Gastroesophageal sphincter (tissue), 4 donors: Measurements from ENCODE around the gene CEP162. TPM values are rescaled to one million over a fixed set of nuclear protein-coding genes. Genes with fewer than 3 reads are reported as not detected.
"Not testable (repeated sequence)": the region's sequence is repeated elsewhere in the genome, so short reads cannot be mapped to it uniquely, and the experiment has no call there.

ENCODE experiments used
- ATAC-seq: fragments of 150-250 bp; one replicate; pipeline ENCODE4 v1.9.1; 2016; ENCODE audit warnings: mild to moderate bottlenecking, moderate library complexity
- H3K27ac ChIP-seq, 4 donors: fragments of 200-600 bp; sonication (generic) in 3 of 4; 1 replicate in 3 of 4; 2 replicates in 1 of 4; pipeline ENCODE4 v1.5.1; 2016 to 2019
- H3K27me3 ChIP-seq: fragments of 200-600 bp; sonication (generic); one replicate; pipeline ENCODE4 v1.5.1; 2019
- H3K36me3 ChIP-seq, 2 donors: fragments of 200-600 bp; sonication (generic); one replicate each; pipeline ENCODE4 v1.5.1; 2019; ENCODE audit warnings: control low read depth in 1 of 2
- H3K4me1 ChIP-seq, 3 donors: fragments of 200-600 bp; sonication (generic); 1 replicate in 2 of 3; 2 replicates in 1 of 3; pipeline ENCODE4 v1.5.1; 2016 to 2019; ENCODE audit warnings: control low read depth in 2 of 3
- H3K4me3 ChIP-seq, 2 donors: fragments of 200-600 bp; sonication (generic); one replicate each; pipeline ENCODE4 v1.5.1; 2019; ENCODE audit warnings: mild to moderate bottlenecking in 1 of 2, moderate library complexity in 1 of 2
- H3K9me3 ChIP-seq, 3 donors: fragments of 200-600 bp; sonication (generic); one replicate each; pipeline ENCODE4 v1.5.1; 2017 to 2019; ENCODE audit warnings: control low read depth in 2 of 3
- EP300 ChIP-seq: sonication (generic); formaldehyde crosslinking; IDR thresholded peaks from one replicate; pipeline ENCODE4 v1.6.1; 2017; ENCODE audit warnings: antibody characterized with exemption, mild to moderate bottlenecking
- POLR2A ChIP-seq, 2 donors: fragments of 450-650 bp; IDR thresholded peaks; one replicate each; pipeline ENCODE4 v1.6.1; 2017; ENCODE audit warnings: antibody characterized with exemption in 2 of 2, mild to moderate bottlenecking in 2 of 2, moderate library complexity in 1 of 2
- POLR2AphosphoS5 ChIP-seq: sonication (generic); formaldehyde crosslinking; IDR thresholded peaks from one replicate; pipeline ENCODE4 v1.6.1; 2017; ENCODE audit warnings: antibody characterized with exemption
- WGBS, 2 donors: methylation state at CpG; one replicate each; pipeline ENCODE4 v1.1.5; 2018; ENCODE audit warnings: low coverage in 1 of 2; 5-methylcytosine and 5-hydroxymethylcytosine counted together
- total RNA-seq, 4 donors: library from RNA; depleted of rRNA; stranded (reverse); fragments of >200 nt; gene quantifications; one replicate each; pipeline ENCODE4 v1.1.0, GENCODE V29; 2016
- TF ChIP-seq, protein P1 (sequence below), 4 experiments: fragments of 200-600 bp in 2 of 4; fragments of 450-650 bp in 2 of 4; sonication (generic) in 1 of 4; IDR thresholded peaks; one replicate each; pipeline ENCODE4 v1.5.1; 2017 to 2019; ENCODE audit warnings: antibody characterized with exemption in 4 of 4, mild to moderate bottlenecking in 2 of 4, moderate library complexity in 2 of 4

CEP162 gene
- total RNA-seq, 4 donors from 2014 or later = 5.2 to 19.0 (median 9.5) TPM

DNA sequence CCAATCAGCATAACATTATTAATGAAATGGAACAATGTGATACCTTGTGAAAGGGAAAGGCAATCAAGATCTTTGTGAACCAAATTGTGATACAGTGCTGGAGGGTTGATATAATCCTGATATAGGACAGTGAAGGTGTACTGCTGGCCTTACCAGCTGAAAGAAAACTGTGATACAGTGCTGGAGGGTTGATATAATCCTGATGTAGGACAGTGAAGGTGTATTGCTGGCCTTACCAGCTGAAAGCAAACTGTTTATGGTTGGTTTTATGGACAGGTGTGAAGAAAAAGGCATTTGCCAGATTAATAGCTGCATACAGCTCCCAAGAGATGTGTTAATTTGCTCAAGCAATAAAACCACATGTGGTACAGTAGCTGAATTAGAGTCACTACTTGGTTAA is 119.9 kb downstream of the CEP162 start:
- TF ChIP-seq EP300 (no peak), POLR2AphosphoS5 (no peak), POLR2A (IDR thresholded peaks at IDR 0.05) (no peak)
- TF ChIP-seq, protein P1, sequence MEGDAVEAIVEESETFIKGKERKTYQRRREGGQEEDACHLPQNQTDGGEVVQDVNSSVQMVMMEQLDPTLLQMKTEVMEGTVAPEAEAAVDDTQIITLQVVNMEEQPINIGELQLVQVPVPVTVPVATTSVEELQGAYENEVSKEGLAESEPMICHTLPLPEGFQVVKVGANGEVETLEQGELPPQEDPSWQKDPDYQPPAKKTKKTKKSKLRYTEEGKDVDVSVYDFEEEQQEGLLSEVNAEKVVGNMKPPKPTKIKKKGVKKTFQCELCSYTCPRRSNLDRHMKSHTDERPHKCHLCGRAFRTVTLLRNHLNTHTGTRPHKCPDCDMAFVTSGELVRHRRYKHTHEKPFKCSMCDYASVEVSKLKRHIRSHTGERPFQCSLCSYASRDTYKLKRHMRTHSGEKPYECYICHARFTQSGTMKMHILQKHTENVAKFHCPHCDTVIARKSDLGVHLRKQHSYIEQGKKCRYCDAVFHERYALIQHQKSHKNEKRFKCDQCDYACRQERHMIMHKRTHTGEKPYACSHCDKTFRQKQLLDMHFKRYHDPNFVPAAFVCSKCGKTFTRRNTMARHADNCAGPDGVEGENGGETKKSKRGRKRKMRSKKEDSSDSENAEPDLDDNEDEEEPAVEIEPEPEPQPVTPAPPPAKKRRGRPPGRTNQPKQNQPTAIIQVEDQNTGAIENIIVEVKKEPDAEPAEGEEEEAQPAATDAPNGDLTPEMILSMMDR (IDR thresholded peaks at IDR 0.05) = no peak
- no peak for ATAC-seq
- Histone ChIP-seq H3K9me3 (no peaks in the 10 kb centered on the region), H3K27me3 (no peaks in the 10 kb centered on the region), H3K4me1 (no peaks in the 10 kb centered on the region), H3K36me3 (no peaks in the 10 kb centered on the region), H3K4me3 (no peak overlapping the region), H3K27ac (no peak overlapping the region)

DNA sequence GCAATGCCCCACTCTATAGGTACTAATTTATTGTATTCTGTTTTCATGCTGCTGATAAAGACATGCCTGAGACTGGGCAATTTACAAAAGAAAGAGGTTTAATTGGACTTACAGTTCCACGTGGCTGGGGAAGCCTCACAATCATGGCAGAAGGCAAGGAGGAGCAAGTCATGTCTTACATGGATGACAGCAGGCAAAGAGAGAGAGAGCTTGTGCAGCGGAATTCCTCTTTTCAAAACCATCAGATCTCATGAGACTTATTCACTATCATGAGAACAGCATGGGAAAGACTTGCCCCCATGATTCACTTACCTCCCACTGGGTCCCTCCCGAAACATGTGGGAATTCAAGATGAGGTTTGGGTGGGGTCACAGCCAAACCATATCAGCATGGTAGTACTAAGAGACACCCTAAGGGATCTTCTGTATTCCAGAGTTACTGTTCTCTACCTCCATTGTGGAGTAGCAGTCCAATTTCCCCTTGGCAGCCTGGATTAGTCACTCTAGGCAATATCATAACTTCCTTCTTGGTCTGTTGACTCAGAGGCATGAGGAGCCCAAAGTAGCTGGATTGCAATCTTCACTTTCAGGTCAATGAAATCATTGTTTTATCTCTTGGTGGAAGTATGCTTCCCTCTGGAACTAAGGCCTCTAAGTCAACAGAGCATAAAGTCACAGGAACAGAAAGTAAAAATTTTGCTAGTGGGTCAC is 122.1 kb downstream of the CEP162 start:
- not testable (repeated sequence) for H3K4me3 ChIP-seq, H3K27me3 ChIP-seq, H3K27ac ChIP-seq, H3K9me3 ChIP-seq, ATAC-seq, H3K4me1 ChIP-seq, H3K36me3 ChIP-seq
- 80 to 87% methylated on average over 2 to 3 of the region's 3 CpGs for WGBS, 2 donors

DNA sequence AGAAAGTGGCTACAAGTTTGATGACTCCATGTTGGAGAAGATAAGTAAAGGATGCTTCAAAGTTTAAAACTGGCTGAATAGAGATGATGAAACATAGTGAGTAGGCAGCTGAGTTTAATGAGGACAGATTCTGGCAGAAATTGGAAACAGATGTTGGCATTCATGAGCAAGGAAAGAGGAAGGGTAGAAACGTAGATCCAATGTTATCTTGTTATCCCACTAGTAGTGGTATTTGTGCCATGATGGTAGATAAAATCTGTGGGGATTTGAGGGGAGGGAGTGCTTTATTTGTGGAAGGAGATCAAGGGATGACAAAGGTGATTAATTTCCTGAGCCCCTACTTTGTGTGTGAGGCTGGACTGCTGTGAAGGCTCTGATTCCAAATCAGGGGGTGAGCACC is 124.4 kb downstream of the CEP162 start:
- TF ChIP-seq, protein P1 (IDR thresholded peaks at IDR 0.05) = no peak
- TF ChIP-seq EP300 = no peak
- no peak for ATAC-seq
- Histone ChIP-seq H3K4me3 (no peak overlapping the region), H3K36me3 (no peaks in the 10 kb centered on the region), H3K4me1 (no peaks in the 10 kb centered on the region), H3K27me3 (no peaks in the 10 kb centered on the region), H3K27ac (no peak overlapping the region), H3K9me3 (no peaks in the 10 kb centered on the region)
- 0% methylated on average over 1 of the region's 1 CpG; no CpG with 5 or more reads in 1 of the 2 donors for WGBS, 2 donors

DNA sequence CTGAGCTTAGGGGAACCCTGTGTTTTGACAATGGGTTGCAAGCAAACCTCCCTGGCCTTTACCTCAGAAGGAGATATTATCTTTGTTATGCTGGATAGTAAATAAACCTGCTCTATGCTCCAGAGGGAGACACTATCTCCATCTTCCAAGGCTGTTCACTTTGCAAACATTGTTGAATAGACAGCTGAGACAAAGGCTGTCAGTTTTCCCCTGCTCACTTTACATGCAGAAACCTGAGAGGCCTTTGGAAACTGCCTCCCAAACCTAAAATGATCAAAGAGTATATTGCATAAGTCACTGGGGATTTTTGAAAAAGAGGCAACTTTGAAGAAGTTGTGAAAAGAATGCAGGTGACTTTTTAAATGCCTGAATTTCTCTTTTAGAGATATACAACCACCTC is 132.3 kb downstream of the CEP162 start:
- Histone ChIP-seq H3K4me3 (no peak overlapping the region), H3K36me3 (no peaks in the 10 kb centered on the region), H3K4me1 (no peaks in the 10 kb centered on the region), H3K9me3 (no peaks in the 10 kb centered on the region), H3K27me3 (no peaks in the 10 kb centered on the region), H3K27ac (no peak overlapping the region)
- ATAC-seq = no peak
- no peak for TF ChIP-seq POLR2A (IDR thresholded peaks at IDR 0.05)
- no peak for TF ChIP-seq POLR2AphosphoS5
- TF ChIP-seq EP300 = no peak
- TF ChIP-seq, protein P1 (IDR thresholded peaks at IDR 0.05) = no peak

DNA sequence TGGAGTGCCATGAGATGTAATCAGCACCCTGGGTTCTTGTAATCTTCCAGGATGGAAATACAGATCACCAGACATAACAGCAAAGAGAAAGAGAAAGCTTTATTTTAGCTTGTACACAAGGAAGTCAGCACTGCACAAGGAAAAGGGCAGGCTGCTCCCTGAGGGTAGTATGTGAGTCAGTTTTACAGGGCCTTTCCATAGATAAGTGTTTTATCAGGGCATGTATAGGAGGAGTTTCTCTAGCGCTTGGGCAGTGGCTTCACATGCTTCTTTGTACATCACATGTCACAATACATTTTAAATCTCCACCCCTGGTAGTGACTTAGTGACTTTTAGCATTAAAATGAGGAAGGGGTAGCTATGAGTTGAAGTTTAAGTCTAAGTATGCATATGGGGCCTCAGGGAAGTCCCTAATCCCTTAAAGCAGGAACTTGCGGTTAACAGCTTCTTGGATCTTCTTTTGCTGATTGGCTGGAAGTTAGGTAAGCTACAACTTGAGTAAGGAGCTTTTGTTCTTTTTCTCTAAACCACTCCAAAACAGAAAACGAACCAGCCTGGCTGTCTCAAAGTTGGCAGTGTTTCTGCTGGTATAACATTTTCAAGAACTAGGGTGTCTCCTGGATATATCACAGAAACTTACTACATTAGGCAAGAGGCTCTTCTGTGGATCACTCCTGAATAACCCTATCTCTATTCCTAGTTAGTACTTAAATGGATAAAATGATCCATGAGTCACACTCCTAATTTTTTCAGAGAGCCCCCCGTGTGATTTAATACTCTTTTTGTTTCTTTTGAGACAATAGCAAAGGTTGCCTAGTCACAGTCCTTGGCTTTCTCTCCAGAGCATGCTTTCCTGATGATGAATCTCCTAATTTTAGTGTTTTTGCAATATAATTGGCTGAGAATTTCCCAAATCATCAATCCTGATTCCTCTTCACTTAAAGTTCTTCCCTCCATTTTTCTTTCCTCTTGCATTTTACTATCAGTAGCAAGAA is 133.7 kb downstream of the CEP162 start:
- Histone ChIP-seq H3K27me3 (no peaks in the 10 kb centered on the region), H3K36me3 (no peaks in the 10 kb centered on the region), H3K4me1 (no peaks in the 10 kb centered on the region), H3K9me3 (no peaks in the 10 kb centered on the region), H3K4me3 (no peak overlapping the region), H3K27ac (no peak overlapping the region)
- TF ChIP-seq POLR2AphosphoS5 = no peak
- no peak for TF ChIP-seq POLR2A (IDR thresholded peaks at IDR 0.05)
- TF ChIP-seq EP300 = no peak
- WGBS, 2 donors = 55 to 76% methylated on average over 3 to 4 of the region's 4 CpGs
- no peak for ATAC-seq

DNA sequence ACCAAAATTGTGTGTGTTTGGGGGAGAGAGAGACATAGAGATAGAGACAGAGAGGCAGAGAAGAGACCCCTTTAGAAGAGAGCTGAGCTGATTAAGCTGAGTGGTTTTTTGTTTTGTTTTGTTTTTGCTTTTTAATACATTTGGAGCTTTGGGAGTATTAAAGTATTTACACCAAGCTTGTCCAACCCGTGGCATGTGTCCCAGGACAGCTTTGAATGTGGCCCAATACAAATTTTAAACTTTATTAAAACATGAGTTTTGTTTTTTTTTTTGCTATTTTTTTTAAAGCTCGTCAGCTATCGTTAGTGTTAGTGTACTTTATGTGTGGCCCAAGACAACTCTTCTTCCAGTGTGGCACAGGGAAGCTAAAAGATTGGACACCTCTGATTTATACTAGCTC is 137.9 kb downstream of the CEP162 start:
- TF ChIP-seq POLR2A (IDR thresholded peaks at IDR 0.05) (no peak), EP300 (no peak), POLR2AphosphoS5 (no peak)
- TF ChIP-seq, protein P1 (IDR thresholded peaks at IDR 0.05) = no peak
- Histone ChIP-seq H3K4me3 (no peak overlapping the region), H3K9me3 (no peaks in the 10 kb centered on the region), H3K4me1 (no peaks in the 10 kb centered on the region), H3K36me3 (no peaks in the 10 kb centered on the region), H3K27me3 (no peaks in the 10 kb centered on the region), H3K27ac (no peak overlapping the region)
- WGBS, 2 donors = 66 to 72% methylated on average over 3 of the region's 3 CpGs
- no peak for ATAC-seq
